HG02884 (cell line): ENCODE measurements around the gene MS4A4A.
"Not testable (repeated sequence)": the region's sequence is repeated elsewhere in the genome, so short reads cannot be mapped to it uniquely, and the experiment has no call there.

Source experiments
- ATAC-seq: cut with Tn5 transposase; IDR thresholded peaks from one replicate; pipeline ENCODE4 v1.9.1; 2021; ENCODE audit warnings: mild to moderate bottlenecking, moderate library complexity; ENCODE audit not compliant: unreplicated experiment

The MS4A4A gene

DNA sequence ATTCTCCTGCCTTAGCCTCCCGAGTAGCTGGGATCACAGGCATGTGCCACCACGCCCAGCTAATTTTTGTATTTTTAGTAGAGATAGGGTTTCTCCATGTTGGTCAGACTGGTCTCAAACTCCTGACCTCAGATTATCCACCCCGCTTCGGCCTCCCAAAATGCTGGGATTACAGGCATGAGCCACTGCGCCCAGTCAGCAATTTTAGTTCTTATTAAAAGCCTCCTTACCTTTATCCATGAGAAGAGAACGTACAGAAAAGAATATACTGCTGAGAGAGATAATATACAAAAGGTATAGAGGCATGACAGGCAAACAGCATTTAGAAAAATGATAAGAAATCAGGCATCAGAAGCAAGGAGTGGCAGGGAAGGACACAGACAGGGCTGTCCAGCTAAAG lies 21.4 kb downstream of the MS4A4A start:
- ATAC-seq = not testable (repeated sequence)

DNA sequence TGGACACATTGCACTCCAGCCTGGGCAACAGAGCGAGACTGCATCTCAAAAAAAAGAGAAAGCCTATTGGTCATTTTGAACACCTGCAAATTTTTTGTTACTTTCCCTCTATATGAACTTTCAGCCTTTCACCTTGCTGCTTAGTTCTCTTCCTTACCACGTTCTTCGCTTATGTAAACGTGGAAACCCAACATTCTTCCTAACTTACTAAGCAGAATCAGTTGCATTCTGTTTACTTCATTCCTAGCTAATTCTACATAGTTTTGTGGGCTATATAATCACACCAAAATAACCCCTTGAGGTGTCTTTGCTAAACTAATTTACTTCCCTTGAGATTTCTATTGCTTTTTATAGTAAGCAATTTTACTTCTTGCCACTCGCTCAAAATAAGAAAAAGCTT lies 23.2 kb downstream of the MS4A4A start:
- ATAC-seq = no peak

DNA sequence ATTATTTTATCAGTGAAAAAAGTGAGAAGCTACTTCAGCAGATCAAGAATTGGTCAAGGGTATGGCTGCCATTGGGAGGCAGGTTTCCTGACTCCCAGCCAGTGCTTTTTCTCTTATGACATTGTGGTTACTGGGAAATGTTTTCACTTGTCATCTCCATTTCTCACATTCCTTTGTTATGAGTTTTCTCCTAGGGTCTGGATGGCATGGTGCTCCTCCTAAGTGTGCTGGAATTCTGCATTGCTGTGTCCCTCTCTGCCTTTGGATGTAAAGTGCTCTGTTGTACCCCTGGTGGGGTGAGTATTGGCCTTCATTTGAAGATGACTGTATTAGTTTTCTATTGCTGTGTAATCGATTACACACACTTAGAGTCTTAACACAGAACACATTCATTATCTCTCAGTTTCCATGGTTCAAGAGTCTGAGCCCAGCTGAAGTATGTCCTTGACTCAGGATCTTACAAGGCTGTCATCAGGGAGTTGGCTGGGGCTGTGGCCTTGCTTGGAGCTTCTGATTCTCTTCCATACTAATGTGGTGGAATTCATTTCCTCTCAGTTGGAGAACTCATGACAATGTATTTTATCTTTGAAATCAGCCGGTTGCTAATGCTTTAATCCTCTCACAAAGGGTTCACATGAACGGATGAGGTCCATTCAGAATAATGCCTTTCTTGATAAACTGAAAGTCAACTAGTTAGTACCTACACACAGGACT lies 25.6 kb downstream of the MS4A4A start:
- ATAC-seq = no peak

DNA sequence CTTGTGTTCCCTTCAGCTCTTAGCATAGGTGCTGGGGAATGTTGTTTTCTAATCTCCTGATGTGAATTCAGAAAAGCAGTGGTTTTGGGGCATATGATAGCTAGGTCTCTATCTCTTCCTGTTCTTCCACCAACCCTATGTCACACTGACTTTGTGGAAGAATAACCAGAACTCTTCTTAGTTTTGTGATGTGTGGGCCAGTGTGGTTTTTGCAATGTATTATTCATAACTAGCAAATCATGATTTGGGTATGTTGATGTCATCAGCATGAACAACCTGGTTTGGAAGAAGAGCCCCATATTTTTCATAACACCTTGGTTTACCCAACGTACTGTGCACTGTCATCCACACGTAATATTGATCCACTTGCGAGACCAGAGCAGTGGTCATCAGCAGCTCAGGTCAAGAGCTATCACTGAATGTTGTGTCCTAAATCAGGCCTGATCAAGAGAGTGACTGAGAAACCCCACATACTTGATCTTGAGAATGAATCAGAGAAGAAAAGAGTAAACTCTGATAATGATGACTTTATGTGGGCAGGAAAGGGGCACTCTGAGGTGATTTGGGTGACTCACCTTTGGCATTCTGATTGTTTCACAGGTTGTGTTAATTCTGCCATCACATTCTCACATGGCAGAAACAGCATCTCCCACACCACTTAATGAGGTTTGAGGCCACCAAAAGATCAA lies 27.2 kb downstream of the MS4A4A start:
- no peak for ATAC-seq

GRCh38 chr11:60310407-60310998 lies 30.0 kb downstream of the MS4A4A start:
- ATAC-seq = peak; percentile 71

DNA sequence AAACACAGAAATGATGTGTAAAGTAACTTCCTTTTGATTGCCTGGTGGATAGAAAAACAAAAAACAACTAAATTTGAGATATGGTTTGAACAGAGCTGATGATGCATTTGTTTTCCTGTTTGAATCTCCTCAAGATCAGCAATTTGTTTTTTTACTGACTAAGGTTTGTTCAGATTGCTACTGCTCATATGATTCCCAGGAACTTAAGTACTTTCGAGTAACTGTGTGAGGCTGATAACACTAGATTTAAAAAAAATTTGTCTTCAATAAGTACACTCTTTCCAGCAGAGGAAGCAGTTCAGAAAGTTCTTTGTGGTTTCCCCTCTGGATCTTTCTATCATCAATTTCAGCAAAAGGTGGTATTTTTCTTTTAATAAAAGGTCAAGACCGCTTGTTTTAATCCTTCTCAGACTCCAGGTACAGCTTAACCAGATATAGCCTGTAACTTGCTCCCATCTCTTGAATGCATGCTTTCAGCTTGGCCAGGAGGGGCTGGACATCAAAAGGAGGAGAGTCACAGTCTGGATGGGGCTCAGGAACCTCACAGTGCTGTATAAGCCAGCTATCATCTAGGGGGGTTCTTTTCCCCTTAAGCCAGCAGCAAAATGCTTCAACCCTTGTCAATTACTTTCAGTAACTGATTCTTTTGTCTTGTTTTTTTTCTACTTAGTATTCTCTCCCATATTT lies 34.3 kb downstream of the MS4A4A start:
- ATAC-seq = no peak

DNA sequence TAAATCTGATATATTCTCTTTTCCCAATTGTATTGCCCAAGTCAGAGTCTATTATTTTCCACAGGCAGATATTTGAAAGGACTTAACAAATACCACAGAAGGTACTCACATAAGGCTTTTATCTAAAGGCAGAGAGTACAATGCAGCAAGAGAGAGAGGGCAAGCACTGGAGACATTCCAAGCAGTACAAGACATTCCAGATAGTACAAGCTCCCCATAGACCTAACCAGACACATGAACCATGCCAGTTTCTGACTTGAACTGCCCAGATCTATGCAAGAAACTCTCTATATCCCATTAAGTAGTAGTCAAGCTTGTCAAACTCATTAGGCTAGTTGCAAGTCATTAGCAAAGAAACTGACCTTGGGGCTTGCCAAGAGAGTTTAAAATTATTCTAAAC lies 35.4 kb downstream of the MS4A4A start:
- no peak for ATAC-seq

DNA sequence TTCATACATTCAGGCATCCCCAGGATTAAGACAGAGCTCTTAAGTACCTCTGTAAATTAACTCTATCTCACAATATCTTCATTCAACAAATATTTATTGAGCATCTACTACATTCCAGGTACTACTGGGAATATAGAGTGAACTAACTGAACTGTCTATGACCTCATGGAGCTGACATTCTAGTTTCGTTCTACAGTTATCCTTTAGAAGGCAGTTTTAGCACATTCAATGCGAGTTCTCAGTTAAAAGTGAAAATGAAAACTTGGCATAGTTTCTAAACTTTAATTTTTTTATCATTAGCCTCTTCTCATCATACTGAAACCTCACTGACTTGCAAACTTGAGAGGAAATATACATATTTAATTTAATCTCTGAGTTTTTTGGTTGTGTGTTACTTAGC lies 35.9 kb downstream of the MS4A4A start:
- no peak for ATAC-seq

DNA sequence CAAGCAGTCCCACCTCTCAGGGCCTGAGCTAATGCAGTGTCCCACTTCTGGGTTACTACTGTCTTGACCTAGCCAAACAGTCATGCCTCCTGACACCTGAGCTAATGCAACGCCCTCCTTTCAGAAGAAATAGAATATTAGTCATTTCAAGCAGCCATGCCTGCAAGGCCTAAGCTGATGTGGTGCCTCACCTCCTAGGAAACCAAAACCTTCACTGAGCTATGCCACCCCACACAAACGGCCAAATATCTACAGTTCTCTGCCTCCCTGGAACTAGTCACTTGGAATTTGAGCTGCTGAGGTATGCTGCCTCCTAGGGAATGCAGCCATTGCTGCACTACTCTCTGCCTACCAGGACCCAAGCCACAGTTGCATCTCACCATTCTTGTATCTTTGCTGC lies 38.3 kb downstream of the MS4A4A start:
- ATAC-seq = no peak

DNA sequence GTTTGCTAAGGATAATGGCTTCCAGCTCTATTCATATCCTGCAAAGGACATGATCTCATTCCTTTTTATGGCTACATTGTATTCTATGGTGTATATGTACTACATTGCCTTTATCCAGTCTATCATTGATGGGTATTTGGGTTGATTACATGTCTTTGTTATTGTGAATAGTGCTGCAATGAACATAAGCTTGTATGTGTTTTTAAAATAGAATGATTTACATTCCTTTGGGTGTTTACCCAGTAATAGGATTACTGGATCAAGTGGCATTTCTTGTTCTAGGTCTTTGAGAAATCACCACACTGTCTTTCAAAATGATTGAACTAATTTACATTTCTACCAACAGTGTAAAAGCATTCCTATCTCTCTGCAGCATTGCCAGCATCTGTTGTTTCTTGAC lies 40.6 kb downstream of the MS4A4A start:
- ATAC-seq = no peak

- ATAC-seq = no peak
Measured at GRCh38 chr11:60326955-60327354, 46.5 kb downstream of the MS4A4A start, which contains the start of gene MS4A6E. TSS of gene MS4A6E (plus strand) at chr11:60327255. CDS start at chr11:60334896, 7,641 bp downstream.

DNA sequence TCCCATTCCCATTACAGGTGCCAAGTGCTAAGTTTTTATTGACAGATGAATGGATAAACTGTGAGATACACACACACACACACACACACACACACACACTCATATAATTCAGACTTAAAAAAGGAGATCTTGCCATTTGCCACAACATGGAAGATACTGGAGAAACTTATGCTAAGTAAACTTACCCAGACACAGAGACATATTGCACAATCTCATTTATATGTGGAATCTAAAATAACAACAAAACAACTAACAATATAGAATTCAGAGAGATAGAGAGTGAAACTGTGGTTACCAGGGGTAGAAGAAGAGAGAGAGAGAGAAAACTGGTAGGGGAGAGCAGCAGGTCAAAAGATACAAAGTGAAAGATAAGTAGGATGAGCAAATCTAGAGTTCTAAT lies 48.0 kb downstream of the MS4A4A start:
- no peak for ATAC-seq

- no peak for ATAC-seq
Measured at GRCh38 chr11:60332846-60333245, 52.4 kb downstream of the MS4A4A start.

GRCh38 chr11:60334005-60334620 lies 53.6 kb downstream of the MS4A4A start:
- no peak for ATAC-seq

- no peak for ATAC-seq
Measured at GRCh38 chr11:60336767-60337391, 56.4 kb downstream of the MS4A4A start.

- ATAC-seq = no peak
Measured at GRCh38 chr11:60338053-60338452, 57.6 kb downstream of the MS4A4A start.

- no peak for ATAC-seq
Measured at GRCh38 chr11:60339356-60339755, 58.9 kb downstream of the MS4A4A start.

- no peak for ATAC-seq
Measured at GRCh38 chr11:60343094-60343704, 62.7 kb downstream of the MS4A4A start.

- ATAC-seq = no peak
Measured at GRCh38 chr11:60344146-60344545, 63.7 kb downstream of the MS4A4A start.

DNA sequence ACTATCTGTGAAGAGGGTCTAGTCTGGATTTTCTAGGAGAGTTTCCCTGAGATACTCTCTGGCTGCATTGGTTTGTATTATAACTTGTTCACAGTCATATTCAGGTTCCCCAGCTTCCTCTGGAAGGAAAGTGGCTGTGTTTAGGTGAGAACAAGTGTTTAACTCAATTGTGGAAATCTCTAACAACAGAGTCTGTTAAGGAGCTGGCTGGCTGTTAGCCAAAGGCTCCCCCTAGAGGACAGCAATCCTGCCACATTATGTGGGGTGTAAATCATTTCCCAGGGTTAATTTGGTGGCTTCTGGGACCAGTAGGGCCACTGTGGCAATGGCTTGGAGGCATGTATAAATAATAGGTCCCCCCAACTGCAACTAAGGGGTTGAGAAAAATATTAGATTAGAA lies 65.0 kb downstream of the MS4A4A start:
- ATAC-seq = no peak
